IPS DF 6.9 (cell line): ENCODE results near the gene NPAT.

Source experiments
- DNase-seq: peaks from one replicate; pipeline ENCODE4 v3.0.0-alpha.2; 2013; ENCODE audit warnings: low read depth, low spot score
- H3K27ac ChIP-seq: one replicate; pipeline ENCODE4 v1.5.1; 2013; ENCODE audit warnings: low read length, control low read depth
- H3K27me3 ChIP-seq: 2 replicates; pipeline ENCODE4 v1.6.1; 2013; ENCODE audit warnings: mild to moderate bottlenecking, low read length; ENCODE audit not compliant: control insufficient read depth, insufficient read depth
- H3K36me3 ChIP-seq: 2 replicates; pipeline ENCODE4 v1.6.1; 2013; ENCODE audit warnings: low read length; ENCODE audit not compliant: control insufficient read depth, insufficient read depth
- H3K4me1 ChIP-seq: 2 replicates; pipeline ENCODE4 v1.6.1; 2013; ENCODE audit warnings: low read length; ENCODE audit not compliant: control insufficient read depth, insufficient read depth
- H3K4me3 ChIP-seq: 2 replicates; pipeline ENCODE4 v1.5.1; 2013; ENCODE audit warnings: mild to moderate bottlenecking, low read length
- H3K9me3 ChIP-seq: 2 replicates; pipeline ENCODE4 v1.6.1; 2013; ENCODE audit warnings: low read length, inconsistent platforms; ENCODE audit not compliant: control insufficient read depth, insufficient read depth
- WGBS: extraction: QIAGEN DNeasy Blood & Tissue Kit; methylation state at CpG from one replicate; pipeline ENCODE4 v1.1.7; 2013; ENCODE audit warnings: mixed read lengths, missing lambda C conversion rate; ENCODE audit not compliant: insufficient read length, insufficient coverage; 5-methylcytosine and 5-hydroxymethylcytosine counted together

The NPAT gene

DNA sequence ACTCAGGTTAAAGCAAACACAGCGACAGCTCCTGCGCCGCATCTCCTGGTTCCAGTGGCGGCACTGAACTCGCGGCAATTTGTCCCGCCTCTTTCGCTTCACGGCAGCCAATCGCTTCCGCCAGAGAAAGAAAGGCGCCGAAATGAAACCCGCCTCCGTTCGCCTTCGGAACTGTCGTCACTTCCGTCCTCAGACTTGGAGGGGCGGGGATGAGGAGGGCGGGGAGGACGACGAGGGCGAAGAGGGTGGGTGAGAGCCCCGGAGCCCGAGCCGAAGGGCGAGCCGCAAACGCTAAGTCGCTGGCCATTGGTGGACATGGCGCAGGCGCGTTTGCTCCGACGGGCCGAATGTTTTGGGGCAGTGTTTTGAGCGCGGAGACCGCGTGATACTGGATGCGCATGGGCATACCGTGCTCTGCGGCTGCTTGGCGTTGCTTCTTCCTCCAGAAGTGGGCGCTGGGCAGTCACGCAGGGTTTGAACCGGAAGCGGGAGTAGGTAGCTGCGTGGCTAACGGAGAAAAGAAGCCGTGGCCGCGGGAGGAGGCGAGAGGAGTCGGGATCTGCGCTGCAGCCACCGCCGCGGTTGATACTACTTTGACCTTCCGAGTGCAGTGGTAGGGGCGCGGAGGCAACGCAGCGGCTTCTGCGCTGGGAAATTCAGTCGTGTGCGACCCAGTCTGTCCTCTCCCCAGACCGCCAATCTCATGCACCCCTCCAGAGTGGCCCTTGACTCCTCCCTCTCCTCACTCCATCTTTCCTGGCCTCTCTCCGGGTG lies at the start of gene NPAT, which contains the start of gene ATM:
NPAT (minus strand) TSS at position 65 of the 774 bp plus-strand sequence. CDS start 102 bp downstream, outside the sequence.
ATM (plus strand) TSS at position 494 of the 774 bp plus-strand sequence. CDS start 4,558 bp downstream, outside the sequence.
- H3K4me3 ChIP-seq, result peak within 1 kb of the TSS; percentile 86
- no peaks in the 10 kb centered on the region for H3K9me3 ChIP-seq
- no peaks in the 10 kb centered on the region for H3K36me3 ChIP-seq
- H3K27me3 ChIP-seq, result no peaks in the 10 kb centered on the region
- no peaks in the 10 kb centered on the region; the same call in 1 of the 2 replicates for H3K4me1 ChIP-seq
- WGBS, result no CpG with 5 or more reads among the region's 70 CpGs
- peak; percentile 92 for DNase-seq
- no peak within 1 kb of the TSS for H3K27ac ChIP-seq

DNA sequence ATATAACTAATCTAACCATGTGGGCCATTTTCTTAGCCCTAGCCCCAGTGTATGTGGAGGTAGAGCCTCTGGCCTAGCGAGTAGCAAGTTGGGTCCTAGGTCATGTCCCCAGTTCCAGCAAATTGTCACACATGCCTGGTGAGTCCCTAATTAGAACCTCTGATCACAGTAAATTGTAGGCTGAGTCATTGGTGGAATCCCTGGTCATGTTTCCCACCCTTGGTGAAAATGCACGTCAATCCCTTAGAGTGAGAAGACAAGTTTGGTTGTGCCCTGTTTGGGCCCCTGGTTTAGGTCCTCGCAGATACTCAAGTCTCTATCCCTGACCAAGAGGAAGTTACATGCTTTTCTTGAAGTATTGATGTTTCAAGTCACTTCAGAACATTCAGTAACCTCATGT lies 47.1 kb upstream of the NPAT start:
- Histone ChIP-seq H3K27ac (no peak overlapping the region), H3K36me3 (no peaks in the 10 kb centered on the region; the same call in 1 of the 2 replicates), H3K27me3 (no peaks in the 10 kb centered on the region), H3K4me3 (no peak overlapping the region), H3K9me3 (no peaks in the 10 kb centered on the region), H3K4me1 (no peaks in the 10 kb centered on the region)
- WGBS, result no CpG with 5 or more reads among the region's 3 CpGs
- DNase-seq, result no peak

DNA sequence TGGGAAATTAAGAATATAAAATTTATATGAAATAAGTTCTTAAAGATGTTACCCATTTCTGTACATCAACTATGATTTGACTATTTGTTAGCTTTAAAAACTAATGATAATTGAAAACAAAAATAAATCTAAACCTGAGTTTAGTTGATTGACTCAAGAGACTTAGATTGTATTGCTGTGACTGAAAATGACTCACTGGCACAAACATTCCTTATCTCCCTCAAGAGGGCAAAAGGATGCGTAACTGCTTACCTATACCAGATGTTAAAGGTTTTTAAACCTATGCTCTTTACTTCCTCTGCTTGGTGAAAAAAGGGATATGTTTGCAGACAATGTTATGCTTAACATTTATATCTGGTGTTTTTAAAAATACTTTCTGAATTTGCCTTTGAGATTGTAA lies 30.7 kb upstream of the NPAT start:
- Histone ChIP-seq H3K4me1 (no peaks in the 10 kb centered on the region), H3K27me3 (no peaks in the 10 kb centered on the region), H3K4me3 (no peak overlapping the region), H3K36me3 (peaks cover 5% of the 10 kb centered on the region; the same call in 1 of the 2 replicates), H3K27ac (no peak overlapping the region), H3K9me3 (no peaks in the 10 kb centered on the region)
- no CpG with 5 or more reads among the region's 1 CpG for WGBS
- DNase-seq, result no peak

DNA sequence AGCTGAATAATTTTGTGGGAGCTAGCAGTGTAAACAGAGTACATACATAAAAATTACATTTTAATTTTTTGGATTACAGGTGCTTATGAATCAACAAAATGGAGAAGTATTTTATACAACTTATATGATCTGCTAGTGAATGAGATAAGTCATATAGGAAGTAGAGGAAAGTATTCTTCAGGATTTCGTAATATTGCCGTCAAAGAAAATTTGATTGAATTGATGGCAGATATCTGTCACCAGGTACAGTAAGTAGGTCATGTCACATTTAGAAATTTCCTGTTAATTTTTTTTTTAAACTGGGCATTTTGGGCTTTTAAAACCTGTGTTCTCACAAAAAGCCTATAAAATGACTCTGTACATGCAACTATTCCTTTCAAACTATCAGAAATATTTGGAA lies 24.4 kb upstream of the NPAT start:
- Histone ChIP-seq H3K4me1 (no peaks in the 10 kb centered on the region), H3K4me3 (no peak overlapping the region), H3K9me3 (no peaks in the 10 kb centered on the region), H3K27me3 (no peaks in the 10 kb centered on the region), H3K27ac (no peak overlapping the region), H3K36me3 (peaks cover 2% of the 10 kb centered on the region; the same call in 1 of the 2 replicates)
- WGBS, result no CpG with 5 or more reads among the region's 2 CpGs
- DNase-seq, result no peak

DNA sequence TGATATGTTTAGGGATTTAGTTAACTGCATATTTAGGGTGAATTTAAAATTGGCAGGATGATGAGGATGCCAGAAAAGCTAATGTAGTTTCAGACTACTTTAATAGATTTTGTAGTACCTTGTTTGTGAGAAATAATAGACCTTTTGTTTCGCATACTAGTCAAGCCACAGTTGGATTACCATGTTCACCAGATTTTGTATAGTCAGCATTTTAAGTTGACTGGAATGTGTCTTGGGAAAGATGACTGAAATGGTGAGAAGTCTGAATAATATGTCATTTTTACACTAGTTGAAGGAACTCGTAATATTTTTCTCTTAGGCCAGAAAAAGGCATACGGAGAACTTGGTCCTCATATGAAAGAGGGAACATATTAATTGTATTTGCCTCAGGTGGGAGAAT lies 23.9 kb upstream of the NPAT start:
- Histone ChIP-seq H3K36me3 (peaks cover 2% of the 10 kb centered on the region; the same call in 1 of the 2 replicates), H3K4me1 (no peaks in the 10 kb centered on the region), H3K27me3 (no peaks in the 10 kb centered on the region), H3K4me3 (no peak overlapping the region), H3K27ac (no peak overlapping the region), H3K9me3 (no peaks in the 10 kb centered on the region)
- WGBS, result no CpG with 5 or more reads among the region's 3 CpGs
- DNase-seq, result no peak

DNA sequence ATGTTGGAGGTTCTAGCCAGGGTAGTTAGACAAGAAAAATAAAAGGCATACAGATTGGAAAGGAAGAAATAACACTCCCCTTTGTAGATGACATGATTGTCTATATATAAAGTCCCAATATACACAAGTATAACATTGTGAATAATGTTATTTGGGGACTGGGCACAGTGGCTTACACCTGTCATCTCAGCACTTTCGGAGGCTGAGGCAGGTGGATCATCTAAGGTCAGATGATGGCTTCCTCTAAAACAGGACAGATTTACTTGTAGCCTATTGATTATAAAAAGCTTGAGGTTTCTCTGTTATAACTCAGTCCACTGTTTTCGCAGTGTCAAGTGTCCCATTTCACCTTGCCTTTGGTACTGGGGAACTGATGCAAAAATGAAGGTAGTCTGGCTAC lies 20.0 kb upstream of the NPAT start:
- no peaks in the 10 kb centered on the region for H3K27me3 ChIP-seq
- no peak for DNase-seq
- no peaks in the 10 kb centered on the region for H3K36me3 ChIP-seq
- WGBS, result no CpG with 5 or more reads among the region's 2 CpGs
- H3K27ac ChIP-seq, result no peak overlapping the region
- no peaks in the 10 kb centered on the region for H3K4me1 ChIP-seq
- H3K9me3 ChIP-seq, result no peaks in the 10 kb centered on the region
- H3K4me3 ChIP-seq, result no peak overlapping the region

DNA sequence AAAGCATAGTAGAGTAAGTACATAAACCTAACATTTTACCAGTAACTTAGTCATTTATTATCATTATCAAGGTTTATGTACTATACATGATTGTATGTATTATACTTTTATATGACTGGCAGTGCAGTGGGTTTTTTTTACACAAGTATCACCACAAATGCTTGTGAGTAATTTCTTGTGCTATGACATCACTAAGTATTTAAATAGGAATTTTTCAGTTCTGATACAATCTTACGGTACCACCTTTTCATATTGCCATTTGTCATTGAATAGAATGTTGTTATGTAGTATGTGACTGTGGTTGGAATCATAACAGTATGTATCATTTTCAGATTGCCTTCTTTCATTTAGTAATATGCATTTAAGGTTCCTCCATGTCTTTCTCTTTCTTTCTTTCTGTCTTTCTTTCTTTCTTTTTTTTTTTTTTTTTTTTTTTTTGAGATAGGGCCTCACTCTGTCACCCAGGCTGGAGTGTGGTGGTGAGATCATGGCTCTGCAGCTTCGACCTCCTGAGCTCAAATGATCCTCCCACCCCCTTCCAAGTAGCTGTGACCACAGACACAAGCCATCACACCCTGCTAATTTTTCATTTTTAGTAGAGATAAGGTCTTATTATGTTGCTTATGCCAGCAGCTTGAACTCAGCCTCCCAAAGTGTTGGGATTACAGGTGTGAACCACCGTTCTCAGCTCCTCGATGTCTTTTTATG lies 19.0 kb upstream of the NPAT start:
- no peaks in the 10 kb centered on the region for H3K36me3 ChIP-seq
- no peak for DNase-seq

DNA sequence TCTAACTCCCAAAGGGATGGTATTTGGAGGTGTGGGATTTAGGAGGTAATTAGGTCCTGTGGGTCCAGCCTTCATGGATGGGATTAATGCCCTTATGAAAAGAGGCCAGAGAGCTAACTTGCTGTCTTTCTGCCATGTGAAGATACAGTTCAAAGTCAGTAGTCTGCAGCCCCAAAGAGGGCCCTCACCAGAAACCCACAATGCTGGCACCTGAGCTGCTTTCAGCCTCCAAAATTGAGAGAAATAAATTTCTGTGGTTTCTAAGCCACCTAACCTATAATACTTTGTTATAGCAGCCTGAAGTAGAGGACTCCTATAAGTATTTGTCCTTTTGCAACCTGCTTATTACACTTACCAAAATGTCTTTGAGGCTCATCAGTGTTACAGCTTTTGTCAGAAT lies 16.6 kb upstream of the NPAT start:
- Histone ChIP-seq H3K4me3 (no peak overlapping the region), H3K4me1 (no peaks in the 10 kb centered on the region), H3K9me3 (no peaks in the 10 kb centered on the region), H3K27me3 (no peaks in the 10 kb centered on the region), H3K27ac (no peak overlapping the region), H3K36me3 (0 out of 2 replicates have a peak, but pooled peaks cover 3% of the 10 kb centered on the region)
- DNase-seq, result no peak

More for the DNA sequence above, 19.0 kb upstream of the NPAT start:
- no peaks in the 10 kb centered on the region for H3K27me3 ChIP-seq
- no peaks in the 10 kb centered on the region for H3K9me3 ChIP-seq
- no peaks in the 10 kb centered on the region for H3K4me1 ChIP-seq
- H3K27ac ChIP-seq, result no peak overlapping the region
- no peak overlapping the region for H3K4me3 ChIP-seq
- no CpG with 5 or more reads among the region's 4 CpGs for WGBS

DNA sequence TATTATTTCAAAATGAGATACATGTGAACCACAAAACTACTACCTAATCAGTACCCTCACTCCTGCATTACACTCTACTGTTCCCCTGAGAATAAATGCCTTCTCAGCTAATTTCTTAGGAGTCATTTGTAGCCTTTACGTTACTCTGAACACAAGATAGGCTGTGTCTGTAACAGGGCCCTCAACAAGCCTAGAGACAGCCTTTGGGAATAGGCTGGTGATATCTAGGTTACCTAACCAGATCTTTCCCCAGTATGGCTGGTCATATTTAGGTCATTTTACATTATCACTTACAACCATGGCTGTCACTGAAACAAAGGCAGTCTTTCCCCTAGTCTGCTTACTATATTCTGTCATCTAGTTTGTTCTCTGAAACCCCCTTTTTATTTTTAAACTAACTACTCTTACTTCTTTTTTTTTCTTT lies 14.6 kb upstream of the NPAT start:
- Histone ChIP-seq H3K4me3 (no peak overlapping the region), H3K9me3 (no peaks in the 10 kb centered on the region), H3K27me3 (no peaks in the 10 kb centered on the region), H3K27ac (no peak overlapping the region), H3K36me3 (0 out of 2 replicates have a peak, but pooled peaks cover 3% of the 10 kb centered on the region), H3K4me1 (no peaks in the 10 kb centered on the region)
- no CpG with 5 or more reads among the region's 1 CpG for WGBS
- no peak for DNase-seq

DNA sequence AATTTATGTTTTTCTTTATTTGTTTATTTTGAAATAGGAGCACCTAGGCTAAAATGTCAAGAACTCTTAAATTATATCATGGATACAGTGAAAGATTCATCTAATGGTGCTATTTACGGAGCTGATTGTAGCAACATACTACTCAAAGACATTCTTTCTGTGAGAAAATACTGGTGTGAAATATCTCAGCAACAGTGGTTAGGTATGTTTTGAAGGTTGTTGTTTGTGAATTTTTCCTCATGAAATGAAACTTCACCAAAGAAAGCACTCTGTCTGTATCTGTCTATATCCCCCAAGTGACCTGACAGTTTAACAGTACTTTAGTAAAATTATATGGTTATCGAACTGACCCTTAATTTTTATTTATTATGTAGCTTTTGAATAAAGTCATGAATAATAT lies 13.2 kb upstream of the NPAT start:
- Histone ChIP-seq H3K9me3 (no peaks in the 10 kb centered on the region), H3K36me3 (0 out of 2 replicates have a peak, but pooled peaks cover 3% of the 10 kb centered on the region), H3K27ac (no peak overlapping the region), H3K27me3 (no peaks in the 10 kb centered on the region), H3K4me3 (no peak overlapping the region), H3K4me1 (no peaks in the 10 kb centered on the region)
- no CpG with 5 or more reads among the region's 2 CpGs for WGBS
- DNase-seq, result no peak
